ENCODE measurements around the gene PLIN5. TPM values are rescaled to one million over a fixed set of nuclear protein-coding genes. Genes with fewer than 3 reads are reported as not detected.

PLIN5 gene
- total and polyA plus RNA-seq, 2 of the 8 experiments (the other 6 are each of a cell fraction or from before 2014, with no cell fraction given): 2.0 to 2.5 TPM

DNA sequence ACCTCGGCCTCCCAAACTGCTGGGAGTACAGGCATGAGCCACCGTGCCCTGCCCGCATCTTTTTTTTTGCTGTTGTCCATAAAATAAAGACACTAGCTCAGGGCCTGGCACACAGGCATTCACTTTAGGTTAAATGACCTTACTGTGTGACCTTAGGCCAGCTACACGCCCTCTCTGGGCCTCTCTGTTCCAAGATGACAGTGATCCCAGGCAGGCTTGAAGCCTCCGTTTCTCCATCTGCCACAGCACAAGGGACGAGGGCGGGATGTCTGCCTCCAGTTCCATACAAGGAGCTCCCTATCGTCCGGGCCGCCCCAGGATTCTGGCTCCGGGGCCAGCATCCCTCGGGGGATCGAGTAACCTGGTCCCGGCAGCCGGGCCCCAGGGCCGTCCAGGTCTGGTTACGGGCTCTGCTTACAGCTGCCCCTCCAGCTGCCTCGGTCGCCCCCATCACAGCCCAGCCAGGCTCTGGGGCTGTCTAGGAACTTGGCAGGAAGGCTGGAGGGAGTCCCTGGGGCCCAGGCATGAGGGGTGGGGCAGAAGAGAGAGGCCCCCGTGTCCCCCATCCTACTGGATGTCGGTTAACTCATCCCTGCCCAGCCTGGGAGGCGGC, 36.4 kb upstream of the PLIN5 start:
- peaks cover 3 to 9% (median 8%) of the 10 kb centered on the region in 4 experiments for H3K4me1 ChIP-seq (replicated peaks in 1 of 4; ENCODE audit: control insufficient read depth in 3 of 4, insufficient read depth in 4 of 4, low read length in 3 of 4)
- H3K27me3 ChIP-seq (replicated peaks in 1 of 4; ENCODE audit: control insufficient read depth in 3 of 4, extremely low read depth in 1 of 4, insufficient read depth in 3 of 4, low read length in 3 of 4): no peaks in the 10 kb centered on the region
- H3K4me2 ChIP-seq (ENCODE audit: insufficient read depth in 1 of 2, low read depth in 2 of 2, low read length in 2 of 2): no peak overlapping the region
- WGBS, 2 experiments (ENCODE audit: extremely low coverage in 1 of 2, insufficient coverage in 1 of 2, insufficient read length in 1 of 2, insufficient replicate concordance in 2 of 2, low coverage in 1 of 2, low lambda C conversion rate in 2 of 2, missing lambda C conversion rate in 1 of 2): 91% methylated on average over 18 of the region's 22 CpGs; no CpG with 5 or more reads in 1 of the 2 experiments
- peaks cover 10 to 18% of the 10 kb centered on the region in 2 experiments for H4K20me1 ChIP-seq (replicated peaks in 1 of 2; ENCODE audit: control insufficient read depth in 1 of 2, insufficient read depth in 2 of 2, low read length in 2 of 2)
- no peak overlapping the region for H2BK20ac ChIP-seq (ENCODE audit: low read length)
- CTCF ChIA-PET (ENCODE audit: partially characterized antibody): interaction anchor here (1.2 to 14.7 kb wide), 11 partner anchors 7 to 169 kb away, joined by 3 to 316 read pairs (median 8); partner anchors contain the start of genes CHAF1A and PLIN5
- H2BK12ac ChIP-seq (ENCODE audit: low read depth, low read length): no peak overlapping the region
- H3K27ac ChIP-seq (ENCODE audit: low read depth, low read length): no peak overlapping the region
- no peak overlapping the region for H3K18ac ChIP-seq (ENCODE audit: extremely low read depth, low read length)
- H2AFZ ChIP-seq (ENCODE audit: low read length): no peak overlapping the region
- no peaks in the 10 kb centered on the region for H3K23me2 ChIP-seq (ENCODE audit: low read depth, low read length)
- no peak overlapping the region for H4K5ac ChIP-seq (ENCODE audit: insufficient read length, low read depth, low read length)
- H2AK5ac ChIP-seq (ENCODE audit: low read depth, low read length): no peak overlapping the region
- no peak overlapping the region for H4K91ac ChIP-seq (replicated peaks; ENCODE audit: insufficient read length, low read length)
- DNase-seq (ENCODE audit: low read depth in 1 of 2, low spot score in 2 of 2) (no peak), FAIRE-seq (no peak)
- H3K36me3 ChIP-seq (ENCODE audit: control insufficient read depth in 2 of 4, insufficient read depth in 4 of 4, low read length in 3 of 4): no peaks in the 10 kb centered on the region
- H3K56ac ChIP-seq (replicated peaks; ENCODE audit: insufficient read length, low read depth, low read length): no peak overlapping the region
- no peak for TF ChIP-seq YY1 (IDR thresholded peaks at IDR 0.05; ENCODE audit: low read depth, low read length)
- TF ChIP-seq TEAD4 (IDR thresholded peaks at IDR 0.05; ENCODE audit: low read depth, low read length): no peak
- TF ChIP-seq CREB1 (IDR thresholded peaks at IDR 0.05): no peak
- no peak for TF ChIP-seq POLR2AphosphoS5 (IDR thresholded peaks at IDR 0.05; ENCODE audit: low read depth, low read length)
- TF ChIP-seq KDM1A (IDR thresholded peaks at IDR 0.05; ENCODE audit: borderline replicate concordance, low read length): peak; percentile 33; the same call in 1 of the 2 replicates
- no peak for TF ChIP-seq GABPA (IDR thresholded peaks at IDR 0.05; ENCODE audit: borderline replicate concordance, insufficient read depth, low read length)
- no peak for TF ChIP-seq SIX5 (IDR thresholded peaks at IDR 0.05; ENCODE audit: low read depth, low read length)
- POLR2A ChIA-PET (ENCODE audit: partially characterized antibody): interaction anchor here (0.5 to 1.3 kb wide), 4 partner anchors 9 to 41 kb away, joined by 3 to 4 read pairs (median 3); no protein-coding TSS in a partner anchor
- no peak overlapping the region for H3K4me3 ChIP-seq (ENCODE audit: extremely low read depth in 1 of 4, insufficient read depth in 2 of 4, low read depth in 3 of 4, low read length in 4 of 4)
- H3K9me3 ChIP-seq (ENCODE audit: insufficient read depth in 2 of 2, low read depth in 1 of 2, low read length in 1 of 2): no peaks in the 10 kb centered on the region
- peaks cover 0 to 18% of the 10 kb centered on the region in 2 experiments; a peak in 1 of 4 replicates for H3K79me2 ChIP-seq (ENCODE audit: control insufficient read depth in 1 of 2, insufficient read depth in 2 of 2, low read length in 2 of 2)
- H3K4ac ChIP-seq (replicated peaks; ENCODE audit: insufficient read length, low read depth, low read length): no peak overlapping the region
- H2BK120ac ChIP-seq (replicated peaks; ENCODE audit: low read depth, low read length): no peak overlapping the region
- no peak overlapping the region for H4K8ac ChIP-seq (ENCODE audit: extremely low read depth, insufficient read depth, low read length)
- no peak overlapping the region for H2BK5ac ChIP-seq (ENCODE audit: low read depth, low read length)
- H2BK15ac ChIP-seq (ENCODE audit: low read length): no peak overlapping the region
- H3K23ac ChIP-seq (ENCODE audit: insufficient read length): no peak overlapping the region
- H3K9ac ChIP-seq (replicated peaks in 1 of 4; ENCODE audit: extremely low read depth in 1 of 4, low read depth in 3 of 4, low read length in 3 of 4): no peak overlapping the region
- H3K14ac ChIP-seq (ENCODE audit: insufficient read length): no peak overlapping the region
- H3K79me1 ChIP-seq (ENCODE audit: low read depth, low read length): peaks cover 12% of the 10 kb centered on the region
